ENCODE results near the gene EYA2. TPM values are rescaled to one million over a fixed set of nuclear protein-coding genes. Genes with fewer than 3 reads are reported as not detected.

EYA2 gene
- total and polyA plus RNA-seq, 2 of the 4 experiments (the other 2 are of a cell fraction): 2.3 to 5.4 TPM

- DNase-seq (no peak), ATAC-seq (ENCODE audit: low read depth) (no peak)
- no peaks in the 10 kb centered on the region for H3K4me1 ChIP-seq (ENCODE audit: control insufficient read depth, insufficient read depth, low read length)
- H3K14ac ChIP-seq (replicated peaks; ENCODE audit: low read depth, low read length): no peak overlapping the region
- CTCF ChIA-PET: interaction anchor here (1.7 kb wide), 1 partner anchor 8 kb away, joined by 4 read pairs; no protein-coding TSS in a partner anchor
- no peaks in the 10 kb centered on the region for H4K20me1 ChIP-seq (ENCODE audit: insufficient read depth, low read length)
- no peak overlapping the region for H3K56ac ChIP-seq (ENCODE audit: extremely low read depth, insufficient read depth, low read length)
- no CpG with 5 or more reads among the region's 9 CpGs for WGBS, 2 experiments (ENCODE audit: extremely low coverage in 2 of 2, insufficient read length in 1 of 2)
- H2BK5ac ChIP-seq (ENCODE audit: low read depth, low read length, poor library complexity, severe bottlenecking): no peak overlapping the region
- H3K4me2 ChIP-seq (ENCODE audit: low read depth, low read length): no peak overlapping the region
- POLR2A ChIA-PET (ENCODE audit: unreplicated experiment): no interaction called here
- no peaks in the 10 kb centered on the region; the same call in 1 of the 2 replicates for H3K9me1 ChIP-seq (ENCODE audit: insufficient read depth, low read length)
- H3K23ac ChIP-seq (ENCODE audit: low read depth, low read length): no peak overlapping the region
- no peak overlapping the region for H2AK5ac ChIP-seq (ENCODE audit: low read depth, low read length)
- no peak overlapping the region for H3K4ac ChIP-seq (ENCODE audit: low read depth, low read length)
- no peak overlapping the region for H3K18ac ChIP-seq (ENCODE audit: low read depth, low read length)
- in situ Hi-C loops (cut with MboI; ENCODE audit: low sequenced_read_pairs): no loop called here
- TF ChIP-seq CTCF (conservative IDR thresholded peaks at IDR 0.05; ENCODE audit: low read depth, low read length) (no peak), USF2 (IDR thresholded peaks at IDR 0.05; ENCODE audit: low read depth, low read length) (no peak), SMC3 (IDR thresholded peaks at IDR 0.05; ENCODE audit: low read depth, low read length) (no peak), FOS (IDR thresholded peaks at IDR 0.05; ENCODE audit: low read depth, low read length) (no peak), RCOR1 (IDR thresholded peaks at IDR 0.05; ENCODE audit: insufficient replicate concordance, low read length) (no peak), CHD1 (IDR thresholded peaks at IDR 0.05; ENCODE audit: low read depth, low read length) (no peak)
- no peak overlapping the region for H4K8ac ChIP-seq (ENCODE audit: low read depth in 2 of 2, low read length in 2 of 2)
- H3K36me3 ChIP-seq (ENCODE audit: control insufficient read depth, insufficient read depth, low read length): no peaks in the 10 kb centered on the region
- H2AFZ ChIP-seq (replicated peaks; ENCODE audit: low read length, poor library complexity): no peak overlapping the region
- dilution Hi-C loops (cut with HindIII; ENCODE audit: low sequenced_read_pairs, unreplicated experiment): no loop called here
- no peak overlapping the region for H2BK120ac ChIP-seq (ENCODE audit: low read depth, low read length)
- H3K79me1 ChIP-seq (ENCODE audit: low read depth in 1 of 2, low read length in 2 of 2): peaks cover 0 to 3% of the 10 kb centered on the region in 2 experiments; a peak in 1 of 4 replicates
- H2BK20ac ChIP-seq (ENCODE audit: low read depth, low read length): no peak overlapping the region
- no TSS peak for BruUV-seq (replicated peaks)
- intact Hi-C loops (cut with micrococcal nuclease): no loop called here
- H4K91ac ChIP-seq (ENCODE audit: insufficient read depth, low read depth, low read length): no peak overlapping the region
- H3K9ac ChIP-seq (ENCODE audit: low read depth, low read length): no peak overlapping the region
- H3K9me3 ChIP-seq (ENCODE audit: control insufficient read depth, insufficient read depth, low read length): no peaks in the 10 kb centered on the region
- no peaks in the 10 kb centered on the region for H3K27me3 ChIP-seq (ENCODE audit: control insufficient read depth, insufficient read depth, low read length)
- no peak overlapping the region for H2AK9ac ChIP-seq (replicated peaks; ENCODE audit: low read depth, low read length, poor library complexity)
- no peak overlapping the region for H3K4me3 ChIP-seq (ENCODE audit: insufficient read depth, low read depth, low read length)
- no peak overlapping the region for H4K5ac ChIP-seq (ENCODE audit: low read depth, low read length)
- H2BK15ac ChIP-seq (ENCODE audit: low read depth, low read length): no peak overlapping the region
- no peak overlapping the region for H3K27ac ChIP-seq (ENCODE audit: insufficient read depth, low read length)
Measured at GRCh38 chr20:46903256-46903655, 8.6 kb downstream of the EYA2 start.

Data from IMR-90 (cell line).